Measurements from ENCODE around the gene FAM217B. TPM values are rescaled to one million over a fixed set of nuclear protein-coding genes. Genes with fewer than 3 reads are reported as not detected.

FAM217B gene
- total RNA-seq, 1 donor from 2014 or later, result 27.6 TPM

GRCh38 chr20:59908855-59909254, 31.3 kb upstream of the FAM217B start:
- Mint-ChIP-seq H3K27me3 (peaks cover 13% of the 10 kb centered on the region), H3K4me1 (ENCODE audit: unreplicated experiment) (no peaks in the 10 kb centered on the region), H3K27ac (no peak overlapping the region), H3K36me3 (no peaks in the 10 kb centered on the region), H3K9me3 (no peaks in the 10 kb centered on the region), H3K4me3 (no peak overlapping the region)
- TF ChIP-seq CTCF (conservative IDR thresholded peaks at IDR 0.05), result no peak
- no peak for DNase-seq (ENCODE audit: extremely low spot score, unreplicated experiment)

GRCh38 chr20:59911041-59911440, 29.1 kb upstream of the FAM217B start:
- Mint-ChIP-seq H3K4me3 (no peak overlapping the region), H3K36me3 (no peaks in the 10 kb centered on the region), H3K27ac (no peak overlapping the region), H3K27me3 (peaks cover 3% of the 10 kb centered on the region), H3K4me1 (ENCODE audit: unreplicated experiment) (no peaks in the 10 kb centered on the region), H3K9me3 (no peaks in the 10 kb centered on the region)
- TF ChIP-seq CTCF (conservative IDR thresholded peaks at IDR 0.05), result no peak
- DNase-seq (ENCODE audit: extremely low spot score, unreplicated experiment), result no peak

GRCh38 chr20:59912609-59913008, 27.6 kb upstream of the FAM217B start:
- no peaks in the 10 kb centered on the region for H3K27me3 Mint-ChIP-seq
- no peak for TF ChIP-seq CTCF (conservative IDR thresholded peaks at IDR 0.05)

GRCh38 chr20:59920944-59921343, 19.2 kb upstream of the FAM217B start:
- H3K4me3 Mint-ChIP-seq, result no peak overlapping the region
- peaks cover 12% of the 10 kb centered on the region for H3K4me1 Mint-ChIP-seq (ENCODE audit: unreplicated experiment)
- no peaks in the 10 kb centered on the region for H3K9me3 Mint-ChIP-seq
- TF ChIP-seq CTCF (conservative IDR thresholded peaks at IDR 0.05), result no peak
- H3K27me3 Mint-ChIP-seq, result no peaks in the 10 kb centered on the region
- no peak overlapping the region for H3K27ac Mint-ChIP-seq
- no peaks in the 10 kb centered on the region for H3K36me3 Mint-ChIP-seq
- DNase-seq (ENCODE audit: extremely low spot score, unreplicated experiment), result no peak

More at GRCh38 chr20:59912609-59913008, 27.6 kb upstream of the FAM217B start:
- Mint-ChIP-seq H3K36me3 (no peaks in the 10 kb centered on the region), H3K4me3 (no peak overlapping the region), H3K4me1 (ENCODE audit: unreplicated experiment) (no peaks in the 10 kb centered on the region), H3K27ac (no peak overlapping the region), H3K9me3 (no peaks in the 10 kb centered on the region)
- no peak for DNase-seq (ENCODE audit: extremely low spot score, unreplicated experiment)

- Mint-ChIP-seq H3K9me3 (no peaks in the 10 kb centered on the region), H3K27me3 (no peaks in the 10 kb centered on the region), H3K4me3 (no peak overlapping the region), H3K4me1 (ENCODE audit: unreplicated experiment) (peaks cover 15% of the 10 kb centered on the region), H3K36me3 (no peaks in the 10 kb centered on the region), H3K27ac (no peak overlapping the region)
- DNase-seq (ENCODE audit: extremely low spot score, unreplicated experiment), result no peak
- no peak for TF ChIP-seq CTCF (conservative IDR thresholded peaks at IDR 0.05)
These were observed 16.7 kb upstream of the FAM217B start for GRCh38 chr20:59923514-59923913.

- no peaks in the 10 kb centered on the region for H3K27me3 Mint-ChIP-seq
- peaks cover 15% of the 10 kb centered on the region for H3K4me1 Mint-ChIP-seq (ENCODE audit: unreplicated experiment)
- H3K36me3 Mint-ChIP-seq, result no peaks in the 10 kb centered on the region
- H3K27ac Mint-ChIP-seq, result no peak overlapping the region
- no peak for TF ChIP-seq CTCF (conservative IDR thresholded peaks at IDR 0.05)
- no peak overlapping the region for H3K4me3 Mint-ChIP-seq
- no peaks in the 10 kb centered on the region for H3K9me3 Mint-ChIP-seq
- DNase-seq (ENCODE audit: extremely low spot score, unreplicated experiment), result no peak
These were observed 14.8 kb upstream of the FAM217B start for GRCh38 chr20:59925359-59925758.

All from type B pancreatic cell (in vitro differentiated cells).